GM12864 (cell line): ENCODE data around the gene HOXC11.

ENCODE experiments used
- DNase-seq: peaks from one replicate; pipeline ENCODE4 v3.0.0-alpha.2; 2011; ENCODE audit warnings: low read depth
- H3K4me3 ChIP-seq: 2 replicates; pipeline ENCODE4 v1.5.1; 2011; ENCODE audit warnings: mild to moderate bottlenecking, low read depth, low read length, control low read depth
- CTCF ChIP-seq: IDR thresholded peaks from 2 replicates; pipeline ENCODE4 v1.5.1; 2011; ENCODE audit warnings: low read depth, mild to moderate bottlenecking, moderate library complexity, low read length, control low read depth, inconsistent platforms; ENCODE audit errors: missing control alignments

The HOXC11 gene

GRCh38 chr12:54021432-54022013, 48.6 kb downstream of the HOXC11 start:
- H3K4me3 ChIP-seq: no peak overlapping the region
- peak; percentile 56 for TF ChIP-seq CTCF
- no peak for DNase-seq

DNA sequence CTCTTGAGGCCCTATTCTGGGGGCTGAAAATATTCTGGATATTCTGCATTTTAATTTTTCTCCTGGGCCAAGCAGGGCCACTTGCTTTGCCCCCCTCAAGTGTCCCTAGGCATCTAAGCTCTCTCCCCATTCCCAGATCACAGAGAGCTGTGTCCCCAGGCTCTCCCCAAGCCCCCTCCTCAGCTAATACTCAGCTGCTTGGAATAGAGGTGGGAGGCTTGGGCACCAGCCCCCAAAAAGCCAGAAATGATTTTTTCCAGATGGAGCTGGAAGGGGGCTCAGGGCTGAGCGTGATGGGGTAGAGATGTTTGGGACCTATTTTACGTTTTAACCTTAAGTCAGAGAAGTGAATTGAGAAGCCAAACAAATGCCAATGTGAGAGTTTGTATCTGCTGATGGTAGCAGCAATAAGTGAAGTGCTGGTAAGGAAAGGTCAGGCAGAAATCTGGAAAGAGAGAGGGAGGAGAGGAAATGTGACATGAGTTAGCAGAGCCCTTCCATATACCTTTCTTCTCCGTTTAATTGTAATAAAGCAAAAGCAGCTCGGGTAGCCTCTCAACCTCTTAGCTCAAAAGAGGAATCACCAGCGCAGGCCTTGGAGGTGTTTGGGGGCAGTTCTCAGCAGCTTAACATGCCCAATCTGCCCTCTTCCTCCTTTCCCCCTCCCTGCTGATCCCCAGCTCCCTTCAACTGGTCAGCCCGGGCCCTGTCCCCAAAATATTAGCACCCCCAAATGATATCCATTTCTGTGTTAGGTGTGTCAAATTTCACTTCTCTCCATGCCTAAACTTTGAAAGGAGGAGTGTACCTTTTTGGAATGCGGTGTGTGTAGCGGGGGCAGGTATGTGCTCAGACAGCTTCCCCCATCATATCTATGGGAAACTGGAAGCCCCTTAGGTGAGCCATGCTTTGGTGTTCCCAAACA, 50.3 kb downstream of the HOXC11 start:
- TF ChIP-seq CTCF: no peak
- no peak overlapping the region for H3K4me3 ChIP-seq
- DNase-seq: no peak

DNA sequence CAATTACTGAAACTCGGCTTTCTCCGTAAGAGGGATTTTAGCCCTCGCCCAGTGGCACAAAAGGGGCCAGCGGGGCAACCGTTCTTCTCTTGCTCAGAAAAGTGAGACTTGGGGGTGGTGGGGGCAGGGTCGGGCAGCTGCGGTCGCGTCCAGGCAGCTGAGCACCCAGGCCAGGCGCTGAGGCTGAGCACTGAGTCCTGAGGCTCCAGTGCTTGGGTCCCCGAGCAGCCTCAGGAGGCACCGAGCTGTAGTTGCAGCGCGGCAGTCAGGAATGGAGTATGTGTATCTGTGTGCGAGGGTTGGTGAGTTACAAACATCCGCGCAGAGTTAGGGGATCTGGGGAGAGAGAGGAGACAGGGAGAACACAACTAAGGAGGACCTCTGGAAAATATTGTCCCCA, 51.2 kb downstream of the HOXC11 start:
- no peak for DNase-seq
- TF ChIP-seq CTCF: no peak
- H3K4me3 ChIP-seq: no peak overlapping the region

- H3K4me3 ChIP-seq: no peak overlapping the region
- DNase-seq: no peak
- TF ChIP-seq CTCF: no peak
These were observed 51.8 kb downstream of the HOXC11 start for GRCh38 chr12:54024581-54025305.

DNA sequence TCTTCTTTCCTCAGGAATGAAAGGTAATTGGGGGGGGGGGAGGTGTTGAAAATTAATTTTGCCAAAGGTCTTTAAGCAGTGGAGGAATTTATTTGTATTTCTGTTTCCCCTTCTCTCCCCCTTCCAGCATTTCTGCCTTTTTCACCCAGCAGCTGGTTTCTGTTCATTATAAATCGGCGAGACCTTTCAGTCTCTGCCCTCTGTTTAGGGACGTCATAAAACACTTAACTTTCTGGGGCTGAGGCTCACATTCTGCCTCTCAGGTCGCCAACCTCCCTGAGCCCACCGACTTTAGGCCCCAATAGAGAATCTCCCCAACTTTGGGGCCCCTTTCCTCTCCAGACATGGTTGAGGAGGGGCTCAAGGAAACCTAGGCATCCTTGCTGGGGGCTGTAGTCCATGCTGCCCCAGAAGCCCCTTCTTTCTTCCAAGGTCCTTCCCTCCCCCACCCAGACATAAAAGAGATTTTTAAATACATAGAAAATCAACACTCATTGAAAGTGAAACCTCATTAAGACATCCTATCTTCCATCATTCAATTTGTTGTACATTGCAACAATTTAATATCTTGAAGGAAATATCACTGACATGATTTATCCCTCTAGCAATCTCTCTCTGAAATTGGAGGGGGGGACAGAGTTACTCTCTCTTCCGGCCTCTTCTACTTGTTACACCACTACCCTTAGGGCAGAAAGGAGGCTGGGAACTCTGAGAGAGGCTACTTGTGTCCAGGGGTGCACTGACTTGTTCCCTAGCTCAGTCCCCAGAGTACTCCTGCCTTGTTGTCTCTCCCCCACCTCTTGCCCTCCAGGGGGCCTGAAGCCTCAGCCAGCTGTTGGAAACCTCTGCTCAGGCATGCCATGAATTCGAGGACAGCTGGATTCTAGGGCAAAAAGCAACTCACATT, 52.8 kb downstream of the HOXC11 start:
- TF ChIP-seq CTCF: no peak
- no peak overlapping the region for H3K4me3 ChIP-seq
- no peak for DNase-seq
